GM10847 (cell line): ENCODE data around the gene SOCS2.

Experiments used
- POLR2A ChIP-seq: IDR thresholded peaks from 2 replicates; pipeline ENCODE4 v1.6.1; 2011; ENCODE audit not compliant: insufficient read length; ENCODE audit errors: extremely low read depth

SOCS2 gene

DNA sequence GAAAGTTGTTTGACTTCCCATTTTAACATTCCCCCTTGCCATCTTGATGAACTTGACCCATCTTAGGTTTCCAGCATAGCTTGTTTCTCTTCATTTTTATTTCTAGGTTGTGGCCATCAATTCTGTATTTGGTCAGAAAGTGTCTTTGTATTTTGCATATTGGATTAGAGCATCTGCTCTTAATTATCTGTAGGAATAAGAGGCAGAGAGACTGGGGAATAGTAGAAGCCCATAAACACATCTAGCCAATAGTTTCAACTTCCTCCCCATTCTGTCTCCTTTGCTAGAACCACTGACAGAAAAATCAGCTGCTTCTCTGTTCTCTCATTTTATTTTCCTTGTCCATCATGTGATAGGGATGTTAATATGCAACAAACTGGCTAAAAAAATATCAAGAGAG lies 8.2 kb downstream of the SOCS2 start:
- TF ChIP-seq POLR2A, result no peak

GRCh38 chr12:93581370-93581769 lies 8.9 kb downstream of the SOCS2 start:
- no peak for TF ChIP-seq POLR2A

DNA sequence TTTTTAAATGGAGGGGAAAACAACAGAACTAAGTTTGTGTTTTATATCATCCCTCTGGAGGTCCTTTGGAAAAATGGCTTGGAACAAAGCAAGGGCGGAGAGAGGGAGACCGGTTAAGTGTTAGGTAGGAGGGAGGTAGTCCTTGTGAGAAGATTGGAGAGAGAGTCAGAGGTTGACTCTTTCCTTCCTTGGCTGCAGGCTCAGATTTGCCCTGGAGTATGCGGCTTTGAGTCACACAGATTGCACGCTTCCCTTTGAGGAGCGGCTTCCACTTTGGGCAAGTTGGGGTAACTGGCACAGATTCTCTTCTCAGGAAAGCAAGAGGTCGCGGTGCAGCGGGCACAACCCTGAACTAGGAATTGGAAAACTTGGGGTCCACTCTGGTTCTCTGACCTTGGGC lies 9.9 kb downstream of the SOCS2 start:
- TF ChIP-seq POLR2A, result no peak

DNA sequence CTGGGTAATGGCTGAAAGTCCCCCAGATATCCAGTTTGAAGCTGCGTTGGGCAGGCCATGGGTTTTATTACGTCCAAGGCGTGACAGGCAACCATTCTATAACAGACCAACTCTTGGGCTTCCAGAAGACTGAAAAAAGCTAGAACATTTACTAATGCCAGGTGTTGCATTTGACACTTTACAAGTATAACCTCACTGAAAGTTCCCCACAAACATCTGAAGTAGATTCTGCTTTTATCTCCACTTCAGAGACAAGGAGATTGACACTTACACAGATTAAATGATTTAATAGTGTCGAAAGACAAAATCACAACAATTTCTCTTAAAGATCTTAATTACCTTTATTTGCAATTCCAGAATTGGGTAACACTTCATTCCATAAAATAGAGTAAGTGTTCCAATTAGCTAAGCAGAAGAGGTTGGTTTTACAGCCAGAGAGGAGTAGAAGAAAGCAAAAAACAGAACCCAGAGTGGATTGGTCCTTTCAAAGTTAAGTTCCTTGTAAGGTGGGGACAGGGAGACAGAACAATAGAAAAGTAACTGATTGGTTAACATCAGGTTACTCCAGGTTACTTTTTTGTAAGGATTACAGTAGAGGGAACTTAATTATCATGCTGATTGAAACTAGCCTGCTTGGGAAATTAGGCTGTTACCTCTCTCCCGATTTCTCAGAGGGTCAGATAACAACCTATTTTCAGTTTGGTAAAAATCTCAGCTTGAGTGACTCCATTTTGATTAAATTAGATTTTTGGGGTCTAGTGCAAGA lies 11.3 kb downstream of the SOCS2 start:
- no peak for TF ChIP-seq POLR2A

- no peak for TF ChIP-seq POLR2A
Observed at GRCh38 chr12:93585247-93585646, 12.8 kb downstream of the SOCS2 start.

DNA sequence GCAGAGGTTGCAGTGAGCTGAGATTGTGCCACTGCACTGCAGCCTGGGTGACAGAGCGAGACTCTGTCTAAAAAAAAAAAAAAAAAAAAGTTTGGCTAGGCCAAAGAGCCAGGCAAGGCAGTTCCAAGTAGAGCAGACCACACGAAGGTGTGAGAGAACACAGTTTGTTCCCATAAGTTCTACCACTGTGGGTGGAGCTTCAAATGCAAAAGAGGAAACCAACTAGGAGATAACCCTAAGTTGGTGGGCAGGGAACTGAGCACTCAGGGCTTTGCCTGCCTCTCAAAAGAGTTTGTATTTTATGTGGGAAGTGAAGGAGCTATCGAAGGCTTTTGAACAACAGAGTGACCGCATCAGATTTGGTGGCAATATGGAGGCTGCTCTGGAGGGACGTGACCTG lies 15.1 kb downstream of the SOCS2 start:
- TF ChIP-seq POLR2A, result no peak

- no peak for TF ChIP-seq POLR2A
Observed at GRCh38 chr12:93589081-93589480, 16.6 kb downstream of the SOCS2 start.

- no peak for TF ChIP-seq POLR2A
Observed at GRCh38 chr12:93591137-93591868, 18.8 kb downstream of the SOCS2 start.

GRCh38 chr12:93592641-93593406 lies 20.3 kb downstream of the SOCS2 start:
- no peak for TF ChIP-seq POLR2A

- no peak for TF ChIP-seq POLR2A
Observed at GRCh38 chr12:93593843-93594242, 21.4 kb downstream of the SOCS2 start.

DNA sequence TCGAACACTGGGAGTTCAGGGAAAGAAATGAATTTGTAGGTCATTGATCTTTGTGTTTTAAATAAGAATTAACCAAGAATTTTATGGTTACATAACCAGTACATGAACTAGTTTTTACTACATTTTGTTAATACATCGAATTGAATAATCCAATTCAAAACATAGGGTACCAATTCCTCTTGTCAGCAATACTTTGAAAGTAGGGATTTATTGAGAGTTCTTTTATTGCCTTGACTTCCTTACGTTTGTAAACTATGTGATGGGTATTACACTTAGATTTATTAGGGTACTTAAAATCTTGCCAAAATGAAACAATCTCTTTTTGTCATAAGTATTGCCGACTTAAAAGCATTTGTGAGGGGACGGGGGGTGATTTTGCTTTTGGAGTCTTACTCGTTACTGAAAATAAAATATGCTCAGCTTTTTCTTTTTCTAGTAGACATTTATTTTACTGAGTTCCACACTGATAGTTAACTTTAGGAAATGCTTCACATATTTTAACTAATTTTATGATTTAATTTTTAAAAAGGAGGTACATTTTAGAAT lies 22.4 kb downstream of the SOCS2 start:
- no peak for TF ChIP-seq POLR2A

DNA sequence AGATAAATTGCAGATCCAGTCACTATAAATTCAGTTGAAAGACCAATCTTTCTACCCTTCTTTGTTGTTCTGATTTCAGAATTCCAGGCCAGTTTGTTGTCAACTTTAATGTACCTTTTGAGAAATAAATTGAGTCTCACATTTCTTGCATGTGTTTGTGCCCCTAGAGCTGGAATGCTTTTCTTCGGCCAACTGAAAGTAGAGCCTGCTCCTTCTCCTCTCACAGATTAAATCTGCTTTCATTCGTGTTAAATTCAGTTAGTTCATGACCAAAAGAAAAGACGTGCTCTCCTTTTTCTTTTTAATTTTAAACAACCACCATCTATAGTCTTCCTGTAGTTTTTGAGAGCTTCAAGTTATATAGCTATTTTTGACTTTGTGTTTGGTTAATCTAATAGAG lies 22.9 kb downstream of the SOCS2 start:
- no peak for TF ChIP-seq POLR2A

DNA sequence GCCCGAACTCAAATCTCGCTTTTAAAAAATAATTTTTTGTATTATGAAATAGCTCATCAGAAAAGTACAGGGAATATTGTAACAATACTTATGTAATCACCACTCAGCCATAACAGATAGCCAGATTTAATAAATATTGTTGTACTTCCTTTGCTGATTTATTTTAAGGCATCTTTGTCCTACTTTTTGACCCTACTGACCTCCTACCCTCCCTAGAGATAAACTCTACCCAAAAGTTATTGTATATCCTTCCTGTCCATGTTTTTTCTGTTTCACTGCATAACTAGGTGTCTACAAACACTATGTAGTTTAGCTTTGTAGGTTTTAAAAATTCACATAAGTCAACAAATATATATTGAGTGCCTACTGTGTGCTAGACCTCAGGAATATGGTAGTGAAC lies 25.1 kb downstream of the SOCS2 start:
- no peak for TF ChIP-seq POLR2A

DNA sequence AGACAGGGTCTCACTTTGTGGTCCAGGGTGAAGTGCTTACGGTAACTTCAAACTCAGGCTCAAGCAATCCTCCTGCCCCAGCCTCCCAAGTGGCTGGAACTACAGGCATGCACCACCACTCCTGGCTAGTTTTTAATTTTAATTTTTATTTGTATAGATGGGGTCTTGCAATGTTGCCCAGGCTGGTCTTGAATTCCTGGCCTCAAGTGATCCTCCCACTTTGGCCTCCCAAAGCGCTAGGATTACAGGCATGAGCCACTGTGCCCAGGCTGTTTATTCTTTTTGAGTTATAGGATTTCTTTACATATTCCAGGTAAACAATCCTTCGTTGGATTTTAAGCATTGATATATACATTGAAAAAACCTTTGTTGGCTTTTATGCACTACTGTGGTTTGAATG lies 26.7 kb downstream of the SOCS2 start:
- no peak for TF ChIP-seq POLR2A

DNA sequence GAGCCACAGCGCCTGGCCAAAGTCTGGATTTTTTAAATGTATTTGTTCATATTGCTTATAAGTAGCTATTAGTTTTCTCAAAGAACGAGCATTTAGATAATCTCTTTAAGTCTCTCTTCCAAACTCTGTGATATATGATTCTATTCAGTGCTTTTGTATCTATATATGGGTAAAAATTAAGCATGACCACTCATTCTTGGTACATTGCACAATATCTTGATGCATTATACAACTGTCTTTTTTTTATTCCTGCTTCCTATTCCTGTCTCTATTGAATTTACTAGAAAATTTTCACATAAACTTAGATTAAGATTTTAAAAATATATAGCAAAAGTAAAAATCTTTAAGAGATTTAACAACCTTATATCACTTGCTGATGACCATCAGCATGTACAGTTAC lies 29.1 kb downstream of the SOCS2 start:
- no peak for TF ChIP-seq POLR2A
